NCI-H1092 (cell line): Measurements from ENCODE around the gene TPPP3.
"Not testable (repeated sequence)": the region's sequence is repeated elsewhere in the genome, so short reads cannot be mapped to it uniquely, and the experiment has no call there.

Source experiments
- DNase-seq: peaks from one replicate; lab custom pipeline; 2025; lab: John Stamatoyannopoulos, UW

Gene TPPP3

GRCh38 chr16:67389911-67390815 lies 3.1 kb downstream of the TPPP3 start:
- no peak for DNase-seq

- no peak for DNase-seq
Measured at GRCh38 chr16:67388591-67388990, 4.7 kb downstream of the TPPP3 start.

- DNase-seq, result no peak
Measured at GRCh38 chr16:67388191-67388590, 5.1 kb downstream of the TPPP3 start.

DNA sequence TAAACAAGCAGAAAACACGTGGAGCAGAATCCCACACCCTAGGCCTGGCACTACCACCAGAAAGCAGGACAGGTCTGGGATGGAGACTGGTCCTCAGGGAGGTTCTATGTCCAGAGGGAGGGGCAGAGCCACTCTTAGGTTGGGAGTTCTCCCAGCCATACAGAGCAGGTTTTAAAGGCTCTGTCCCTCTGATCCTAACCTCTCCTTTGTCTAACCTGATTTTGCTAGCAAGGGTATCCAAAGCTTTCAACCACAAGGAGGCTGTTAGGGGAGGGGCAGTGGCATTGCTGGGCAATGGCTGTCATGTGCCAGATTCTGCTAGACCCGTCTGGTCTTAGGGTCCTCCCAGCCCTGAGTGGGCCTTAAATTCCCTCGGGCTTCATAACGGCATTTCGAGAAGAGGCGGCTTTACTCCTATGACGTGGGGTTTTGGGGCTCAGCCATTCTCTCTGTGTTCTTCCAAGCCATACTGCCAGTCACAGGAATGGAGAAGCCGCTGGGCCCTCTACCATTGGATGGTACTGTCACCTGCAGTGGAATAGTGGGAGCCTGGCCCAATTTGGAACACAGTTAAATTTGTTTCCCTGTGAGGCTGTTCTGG lies 5.7 kb downstream of the TPPP3 start:
- no peak for DNase-seq

DNA sequence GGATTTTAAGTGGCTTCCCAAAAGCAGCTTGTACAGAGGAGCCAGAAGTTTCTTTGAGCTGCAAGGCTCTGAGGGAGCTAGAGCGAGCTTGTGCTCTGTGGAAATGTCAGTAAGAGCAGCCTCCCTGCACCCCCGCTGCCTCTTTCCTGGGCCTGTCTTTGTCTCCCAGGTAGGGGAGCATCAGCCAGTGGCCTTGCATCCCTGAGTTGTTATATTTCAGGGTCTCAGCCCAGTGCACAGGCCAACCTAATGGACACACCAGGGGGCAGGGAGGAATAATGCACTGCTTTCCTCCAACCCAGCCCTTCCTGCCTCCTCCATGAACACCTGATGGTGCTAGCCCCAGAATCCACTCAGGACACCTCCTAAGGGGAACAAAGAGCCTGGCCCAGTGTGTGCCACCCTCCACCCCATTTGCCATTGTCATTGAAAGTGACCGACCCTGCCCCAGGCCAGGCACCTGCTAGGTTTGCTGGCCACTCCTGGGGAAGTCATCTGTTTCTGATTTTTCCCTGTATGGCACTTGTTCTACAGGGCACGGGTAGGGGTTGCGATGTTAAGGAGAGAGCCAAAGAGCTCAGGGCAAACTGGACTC lies 6.3 kb downstream of the TPPP3 start:
- DNase-seq, result no peak

DNA sequence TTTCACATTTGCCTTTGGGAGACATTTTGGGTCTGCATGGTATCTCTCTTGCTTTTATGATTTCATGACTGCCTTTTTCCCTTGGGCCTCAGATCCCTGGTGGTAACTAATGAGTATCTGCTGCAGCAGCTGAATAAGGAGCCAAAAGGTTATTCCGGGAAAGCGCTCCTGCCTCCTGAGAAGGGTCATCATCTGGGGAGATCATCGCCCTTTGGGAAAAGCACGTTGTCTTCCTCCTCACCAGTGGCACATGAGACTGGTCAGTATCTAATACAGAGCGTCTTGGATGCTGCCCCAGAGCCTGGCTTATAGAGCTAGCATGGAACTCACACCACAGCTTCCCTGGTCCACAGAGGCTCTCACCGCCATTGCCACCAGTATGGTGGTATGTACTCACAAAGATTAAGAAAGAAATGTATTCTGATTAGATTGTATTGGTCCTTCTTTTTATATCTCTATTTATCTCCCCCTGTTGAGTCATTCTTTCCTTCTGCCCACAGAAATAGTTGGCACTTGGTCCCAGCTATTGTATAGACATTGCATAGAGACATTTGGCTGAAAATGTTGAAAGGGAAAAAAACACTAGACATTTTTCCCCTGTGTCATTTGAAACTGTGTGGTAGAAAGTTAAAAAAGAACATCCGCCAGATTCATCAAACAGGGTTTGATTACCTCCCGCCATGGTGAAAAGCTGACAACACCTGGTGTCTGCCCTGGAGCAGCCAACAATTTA lies 8.4 kb downstream of the TPPP3 start:
- DNase-seq, result no peak

DNA sequence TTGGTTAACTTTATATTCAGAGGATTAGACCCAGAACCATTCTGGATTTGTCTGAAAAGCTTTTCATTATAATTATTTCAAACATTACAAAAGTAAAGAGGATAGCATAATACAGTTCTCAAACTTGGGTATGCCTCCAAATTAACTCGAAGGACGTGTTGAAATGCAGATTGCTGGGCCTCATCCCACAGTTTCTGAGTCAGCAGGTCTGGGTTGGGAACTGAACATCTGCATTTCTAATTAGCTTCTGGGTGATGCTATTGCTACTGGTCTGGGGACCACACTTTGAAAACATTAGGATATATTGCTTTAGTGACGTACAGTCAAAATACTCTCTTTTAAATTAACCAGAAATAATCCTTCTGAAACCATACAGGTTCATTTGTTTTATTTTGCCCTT lies 10.0 kb downstream of the TPPP3 start:
- DNase-seq, result no peak

- no peak for DNase-seq
Measured at GRCh38 chr16:67378642-67379041, 14.7 kb downstream of the TPPP3 start.

DNA sequence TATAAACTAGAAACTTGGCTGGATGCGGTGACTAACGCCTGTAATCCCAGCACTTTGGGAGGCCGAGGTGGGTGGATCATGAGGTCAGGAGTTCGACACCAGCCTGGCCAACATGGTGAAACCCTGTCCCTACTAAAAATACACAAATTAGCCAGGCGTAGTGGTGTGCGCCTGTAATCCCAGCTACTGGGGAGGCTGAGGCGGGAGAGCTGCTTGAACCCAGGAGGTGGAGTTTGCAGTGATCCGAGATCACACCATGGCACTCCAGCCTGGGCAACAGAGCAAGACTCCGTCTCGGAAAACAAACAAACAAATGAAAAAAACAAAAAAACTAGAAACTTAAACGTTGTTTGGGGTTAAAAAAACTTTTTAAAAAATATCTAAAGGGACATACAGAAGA lies 17.3 kb downstream of the TPPP3 start:
- not testable (repeated sequence) for DNase-seq

DNA sequence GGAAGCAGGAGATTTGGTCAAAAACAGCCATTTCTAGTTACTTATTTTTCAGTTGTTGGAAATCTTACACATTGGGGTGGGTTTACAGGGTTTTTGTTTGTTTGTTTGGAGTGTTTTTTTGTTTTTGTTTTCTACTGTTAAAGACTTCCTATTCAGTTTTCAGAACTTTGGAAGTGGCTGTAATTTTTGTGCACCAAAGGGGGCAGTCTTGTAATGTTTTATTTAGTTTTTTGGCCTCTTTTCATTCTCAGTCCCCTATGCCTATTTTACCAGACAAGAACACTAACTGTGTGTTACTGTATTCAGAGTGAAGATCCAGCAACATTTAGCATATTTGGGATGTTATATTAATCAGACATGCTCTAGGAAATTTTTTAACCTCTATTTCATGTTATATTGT lies 20.6 kb downstream of the TPPP3 start:
- no peak for DNase-seq

GRCh38 chr16:67370661-67371060 lies 22.6 kb downstream of the TPPP3 start:
- DNase-seq, result no peak

DNA sequence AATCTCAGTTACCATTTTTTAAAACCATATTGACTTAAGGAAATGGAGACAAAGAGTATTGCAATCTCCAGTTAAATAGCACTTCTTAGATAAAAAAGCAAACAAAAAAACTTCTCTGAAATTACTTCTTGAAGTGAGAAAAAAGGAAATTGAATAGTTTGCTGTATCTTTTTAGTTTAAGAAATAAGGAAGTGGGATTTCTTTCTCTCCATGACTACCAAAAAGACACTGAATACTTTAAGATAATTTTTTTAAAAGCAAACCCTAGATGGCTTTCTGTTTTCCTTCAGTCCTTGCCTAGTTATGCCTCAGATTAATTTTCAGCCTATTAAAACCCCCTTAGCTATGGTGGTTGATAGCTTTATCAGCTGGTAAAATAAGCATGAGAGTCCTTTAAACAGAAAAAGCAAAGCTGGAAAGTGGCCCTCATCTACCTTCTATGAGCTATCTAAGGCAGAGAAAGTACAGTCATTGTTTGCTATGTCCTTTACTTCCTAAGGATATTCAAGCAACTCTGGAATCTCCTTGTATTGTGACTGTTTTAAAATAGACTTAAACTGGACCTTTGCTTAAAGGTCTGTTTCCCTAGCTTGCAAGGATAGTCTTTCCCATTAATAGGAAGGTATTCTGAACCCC lies 28.6 kb downstream of the TPPP3 start:
- no peak for DNase-seq

GRCh38 chr16:67361038-67361437 lies 32.3 kb downstream of the TPPP3 start:
- DNase-seq, result no peak

GRCh38 chr16:67359540-67360269 lies 33.6 kb downstream of the TPPP3 start:
- not testable (repeated sequence) for DNase-seq

DNA sequence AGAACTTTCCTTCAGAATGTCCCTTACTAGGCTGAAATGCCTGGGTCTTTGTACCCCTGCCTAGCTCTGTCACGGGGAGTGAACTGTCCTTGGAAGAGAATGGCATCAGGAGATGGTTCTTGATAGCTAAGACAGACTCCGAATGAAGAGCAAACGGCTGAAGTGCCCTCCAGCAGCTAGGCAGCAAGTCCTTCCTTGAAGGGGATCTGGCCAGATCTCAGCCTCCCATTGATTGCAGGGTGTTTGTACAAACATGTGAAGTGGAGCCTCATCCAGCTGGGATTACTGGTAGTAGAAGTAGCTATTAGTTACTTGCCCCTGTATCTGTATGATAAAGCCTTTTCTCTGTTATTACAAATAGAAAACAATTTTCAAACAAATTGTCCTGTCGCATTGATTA lies 35.7 kb downstream of the TPPP3 start:
- peak; percentile 28 for DNase-seq

GRCh38 chr16:67356396-67356795 lies 36.9 kb downstream of the TPPP3 start:
- DNase-seq, result no peak

DNA sequence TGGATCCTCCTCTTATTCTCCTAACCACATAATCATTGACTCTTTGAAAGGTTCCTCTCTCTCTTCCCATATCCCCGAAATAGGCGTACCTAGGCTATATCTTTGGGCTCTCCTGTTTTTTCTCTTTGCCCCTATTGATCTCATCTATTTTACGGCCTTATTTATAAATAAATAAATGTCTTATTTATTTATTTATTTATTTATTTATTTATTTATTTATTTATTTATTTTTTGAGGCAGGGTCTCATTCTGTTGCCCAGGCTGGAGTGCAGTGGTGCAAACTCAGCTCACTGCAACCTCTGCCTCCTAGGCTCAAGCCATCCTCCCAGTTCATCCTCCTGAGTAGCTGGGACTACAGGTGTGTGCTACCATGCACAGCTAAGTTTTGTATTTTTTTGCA lies 40.8 kb downstream of the TPPP3 start:
- DNase-seq, result not testable (repeated sequence)

- DNase-seq, result no peak
Measured at GRCh38 chr16:67350324-67350723, 43.0 kb downstream of the TPPP3 start.

DNA sequence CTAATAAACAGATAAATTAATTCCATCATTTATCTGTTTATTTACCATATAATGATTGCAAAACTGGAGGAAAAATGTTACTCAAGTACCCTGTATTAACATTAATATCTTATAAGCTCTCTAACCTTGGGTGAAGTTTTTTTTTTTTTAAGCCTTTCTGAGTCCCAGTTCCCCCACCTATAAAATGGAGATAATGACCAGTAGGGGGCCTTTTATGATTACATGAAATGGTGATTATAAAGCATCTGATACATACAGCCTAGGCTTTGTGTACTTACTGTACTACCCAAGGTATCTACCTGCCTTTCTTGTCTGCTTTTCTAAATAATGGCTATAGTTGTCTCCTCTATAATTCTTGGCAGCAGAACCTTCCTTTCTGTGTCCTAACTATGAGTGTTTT lies 44.1 kb downstream of the TPPP3 start:
- peak; percentile 20 for DNase-seq

DNA sequence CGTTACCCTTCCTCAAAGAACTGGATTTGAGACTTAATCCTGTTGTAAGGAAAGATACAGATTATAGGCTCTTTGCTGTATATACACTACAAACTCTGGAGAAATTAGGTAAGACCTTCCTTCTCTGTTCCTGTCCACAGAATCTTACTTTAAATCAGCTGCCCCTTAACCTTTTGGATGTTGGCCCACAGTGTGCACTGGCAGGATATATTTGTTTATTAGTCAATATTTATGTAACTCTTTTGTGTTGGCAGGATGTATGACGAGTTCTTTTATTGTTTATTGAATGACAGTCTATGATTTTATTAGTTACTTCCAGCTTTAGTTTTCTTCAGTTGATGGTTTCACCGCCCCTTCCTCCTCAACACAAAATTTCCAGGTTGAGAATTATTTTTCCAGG lies 47.0 kb downstream of the TPPP3 start:
- no peak for DNase-seq

DNA sequence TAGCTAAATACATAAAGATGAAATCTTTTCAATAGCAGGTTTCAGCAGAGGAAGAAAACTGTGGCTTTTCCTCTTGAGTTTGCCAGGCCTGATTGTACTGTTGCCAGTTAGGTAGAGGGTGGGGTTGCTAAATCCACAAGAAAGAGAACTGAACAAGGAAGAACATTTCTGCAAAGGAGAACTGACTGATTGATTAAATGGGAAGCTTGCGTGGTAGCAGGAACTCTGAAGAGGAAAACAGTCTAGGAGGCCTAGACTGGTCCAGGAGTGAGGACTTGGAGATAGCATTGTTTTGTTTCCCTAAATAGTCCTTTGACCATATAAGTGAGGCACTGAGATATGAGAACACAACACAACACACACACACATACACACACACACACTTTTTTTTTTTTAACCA lies 47.9 kb downstream of the TPPP3 start:
- DNase-seq, result no peak
